ENCODE data around the gene PPP2R2D. TPM values are rescaled to one million over a fixed set of nuclear protein-coding genes. Genes with fewer than 3 reads are reported as not detected.

The PPP2R2D gene
- total RNA-seq, 4 donors from 2014 or later: 38.2 to 49.7 (median 41.0) TPM

GRCh38 chr10:131929122-131929845 lies 28.5 kb downstream of the PPP2R2D start:
- Histone ChIP-seq H3K36me3 (peaks cover 0 to under 1% (median 0%) of the 10 kb centered on the region in 4 donors), H3K27ac (replicated peaks in 1 of 4) (no peak overlapping the region), H3K27me3 (no peaks in the 10 kb centered on the region), H3K4me1 (peaks cover 62 to 75% (median 65%) of the 10 kb centered on the region in 4 donors), H3K9me3 (peaks cover 0 to 11% (median 0%) of the 10 kb centered on the region in 4 donors), H3K4me3 (no peak overlapping the region)
- TF ChIP-seq POLR2A (IDR thresholded peaks at IDR 0.05; ENCODE audit: low read depth) (no peak), POLR2AphosphoS5 (IDR thresholded peaks at IDR 0.05) (no peak), CTCF (IDR thresholded peaks at IDR 0.05) (no peak), EP300 (IDR thresholded peaks at IDR 0.05) (no peak)
- no peak for DNase-seq (ENCODE audit: extremely low spot score)
- WGBS: 89% methylated on average over 23 of the region's 23 CpGs
- intact Hi-C loops (cut with DNase I): no loop called here

GRCh38 chr10:131930150-131930549 lies 29.3 kb downstream of the PPP2R2D start:
- no peak for DNase-seq (ENCODE audit: extremely low spot score)
- TF ChIP-seq POLR2A (IDR thresholded peaks at IDR 0.05; ENCODE audit: low read depth) (no peak), CTCF (IDR thresholded peaks at IDR 0.05) (no peak), EP300 (IDR thresholded peaks at IDR 0.05) (no peak), POLR2AphosphoS5 (IDR thresholded peaks at IDR 0.05) (no peak)
- H3K9me3 ChIP-seq: peaks cover 0 to 4% (median 0%) of the 10 kb centered on the region in 4 donors
- peaks cover under 1 to 10% (median 5%) of the 10 kb centered on the region in 4 donors for H3K36me3 ChIP-seq
- 84% methylated on average over 4 of the region's 4 CpGs for WGBS
- no peaks in the 10 kb centered on the region for H3K27me3 ChIP-seq
- H3K27ac ChIP-seq (replicated peaks in 1 of 4): peak overlapping the region in 2 of 4 donors; percentile 53 to 69
- no peak overlapping the region for H3K4me3 ChIP-seq
- H3K4me1 ChIP-seq: peaks cover 64 to 75% (median 66%) of the 10 kb centered on the region in 4 donors
- intact Hi-C loops (cut with DNase I): no loop called here

GRCh38 chr10:131930586-131931330 lies 29.9 kb downstream of the PPP2R2D start:
- H3K4me1 ChIP-seq: peaks cover 64 to 75% (median 67%) of the 10 kb centered on the region in 4 donors
- DNase-seq (ENCODE audit: extremely low spot score): no peak
- TF ChIP-seq POLR2AphosphoS5 (IDR thresholded peaks at IDR 0.05) (no peak), CTCF (IDR thresholded peaks at IDR 0.05) (no peak), POLR2A (IDR thresholded peaks at IDR 0.05; ENCODE audit: low read depth) (no peak), EP300 (IDR thresholded peaks at IDR 0.05) (no peak)
- H3K4me3 ChIP-seq: no peak overlapping the region
- intact Hi-C loops (cut with DNase I): no loop called here
- 95% methylated on average over 16 of the region's 16 CpGs for WGBS
- H3K9me3 ChIP-seq: no peaks in the 10 kb centered on the region
- H3K36me3 ChIP-seq: peaks cover 6 to 16% (median 9%) of the 10 kb centered on the region in 4 donors
- peak overlapping the region; percentile 44 to 69 (median 58) for H3K27ac ChIP-seq (replicated peaks in 1 of 4)
- no peaks in the 10 kb centered on the region for H3K27me3 ChIP-seq

GRCh38 chr10:131931981-131932380 lies 31.2 kb downstream of the PPP2R2D start:
- H3K4me1 ChIP-seq: peaks cover 63 to 69% (median 66%) of the 10 kb centered on the region in 4 donors
- no peaks in the 10 kb centered on the region for H3K9me3 ChIP-seq
- H3K4me3 ChIP-seq: no peak overlapping the region
- peak overlapping the region; percentile 44 to 69 (median 58) for H3K27ac ChIP-seq (replicated peaks in 1 of 4)
- TF ChIP-seq EP300 (IDR thresholded peaks at IDR 0.05) (no peak), POLR2A (IDR thresholded peaks at IDR 0.05; ENCODE audit: low read depth) (no peak), POLR2AphosphoS5 (IDR thresholded peaks at IDR 0.05) (no peak), CTCF (IDR thresholded peaks at IDR 0.05) (no peak)
- DNase-seq (ENCODE audit: extremely low spot score): no peak
- intact Hi-C loops (cut with DNase I): no loop called here
- WGBS: 90% methylated on average over 11 of the region's 13 CpGs
- H3K36me3 ChIP-seq: peaks cover 8 to 26% (median 11%) of the 10 kb centered on the region in 4 donors
- H3K27me3 ChIP-seq: no peaks in the 10 kb centered on the region
